OCI-LY1 (cell line): ENCODE measurements around the gene FSD1L.

Source experiments
- CTCF ChIP-seq: fragments of 200-600 bp; sonication (generic), shearing (Covaris generic); IDR thresholded peaks from 2 replicates; pipeline ENCODE4 v1.5.1; 2017; ENCODE audit warnings: mild to moderate bottlenecking, antibody characterized with exemption, low read length, moderate library complexity, mixed read lengths
- EZH2 ChIP-seq: fragments of 200-600 bp; sonication (generic), shearing (Covaris generic); IDR thresholded peaks from 2 replicates; pipeline ENCODE4 v1.8.0; 2017; ENCODE audit warnings: borderline replicate concordance, mixed run types, mild to moderate bottlenecking, antibody characterized with exemption, low read length, moderate library complexity, mixed read lengths

- no peak for TF ChIP-seq EZH2
- no peak for TF ChIP-seq CTCF
Observed at GRCh38 chr9:105435453-105435852, 12.4 kb upstream of the FSD1L start.
